GM23338 (cell line): Measurements from ENCODE around the gene ZER1.

ENCODE experiments used
- CREB1 ChIP-seq: fragments of 250-450 bp; sonication (Bioruptor Pico); IDR thresholded peaks from 2 replicates; pipeline ENCODE4 v1.5.0; 2020; ENCODE audit warnings: low read depth, mild to moderate bottlenecking, moderate library complexity
- CTCF ChIP-seq, 2 experiments: fragments of 200-600 bp in 1 of 2; sonication (generic) in 1 of 2; conservative IDR thresholded peaks; 2 replicates each; pipeline versions ENCODE4 v1.5.1 to v1.6.1; 2016 to 2017; ENCODE audit warnings: antibody characterized with exemption in 2 of 2, low read depth in 2 of 2, mild to moderate bottlenecking in 2 of 2, moderate library complexity in 1 of 2
- ETS1 ChIP-seq: IDR thresholded peaks from 2 replicates; pipeline ENCODE4 v1.6.1; 2016; ENCODE audit warnings: antibody characterized with exemption
- EZH2 ChIP-seq: fragments of 200-600 bp; sonication (generic); IDR thresholded peaks from one replicate; pipeline ENCODE4 v1.8.0; 2017; ENCODE audit warnings: antibody characterized with exemption, mild to moderate bottlenecking, low read depth; ENCODE audit not compliant: unreplicated experiment
- EZH2phosphoT487 ChIP-seq: fragments of 200-600 bp; sonication (generic); IDR thresholded peaks from one replicate; pipeline ENCODE4 v1.8.1; 2018; ENCODE audit warnings: antibody characterized with exemption; ENCODE audit not compliant: unreplicated experiment
- POLR2AphosphoS5 ChIP-seq: IDR thresholded peaks from 2 replicates; pipeline ENCODE4 v1.6.1; 2016; ENCODE audit warnings: antibody characterized with exemption, low read depth
- REST ChIP-seq: IDR thresholded peaks from one replicate; pipeline ENCODE4 v1.6.1; 2018; ENCODE audit warnings: antibody characterized with exemption; ENCODE audit not compliant: unreplicated experiment
- ZNF114 ChIP-seq: fragments of 250-450 bp; sonication (Bioruptor Pico); IDR thresholded peaks from 2 replicates; pipeline ENCODE4 v1.5.0; 2020; ENCODE audit warnings: mild to moderate bottlenecking, moderate library complexity

GRCh38 chr9:128701227-128701854, 70.4 kb downstream of the ZER1 start:
- TF ChIP-seq CTCF (conservative IDR thresholded peaks at IDR 0.05; ENCODE audit: low read depth in 2 of 2) (no peak), REST (no peak), EZH2phosphoT487 (no peak), POLR2AphosphoS5 (no peak), EZH2 (no peak), ETS1 (no peak), ZNF114 (CRISPR knock-in tag) (no peak), CREB1 (no peak)
